ENCODE data around the gene PCED1A. TPM values are rescaled to one million over a fixed set of nuclear protein-coding genes. Genes with fewer than 3 reads are reported as not detected.
A peak's percentile ranks its signal among the peaks of the same experiment; 100 is the strongest.

Gene PCED1A
- total and polyA plus RNA-seq, 2 of the 13 experiments (the other 11 are each of a cell fraction or from before 2014, with no cell fraction given) = 40.1 to 84.2 TPM

DNA sequence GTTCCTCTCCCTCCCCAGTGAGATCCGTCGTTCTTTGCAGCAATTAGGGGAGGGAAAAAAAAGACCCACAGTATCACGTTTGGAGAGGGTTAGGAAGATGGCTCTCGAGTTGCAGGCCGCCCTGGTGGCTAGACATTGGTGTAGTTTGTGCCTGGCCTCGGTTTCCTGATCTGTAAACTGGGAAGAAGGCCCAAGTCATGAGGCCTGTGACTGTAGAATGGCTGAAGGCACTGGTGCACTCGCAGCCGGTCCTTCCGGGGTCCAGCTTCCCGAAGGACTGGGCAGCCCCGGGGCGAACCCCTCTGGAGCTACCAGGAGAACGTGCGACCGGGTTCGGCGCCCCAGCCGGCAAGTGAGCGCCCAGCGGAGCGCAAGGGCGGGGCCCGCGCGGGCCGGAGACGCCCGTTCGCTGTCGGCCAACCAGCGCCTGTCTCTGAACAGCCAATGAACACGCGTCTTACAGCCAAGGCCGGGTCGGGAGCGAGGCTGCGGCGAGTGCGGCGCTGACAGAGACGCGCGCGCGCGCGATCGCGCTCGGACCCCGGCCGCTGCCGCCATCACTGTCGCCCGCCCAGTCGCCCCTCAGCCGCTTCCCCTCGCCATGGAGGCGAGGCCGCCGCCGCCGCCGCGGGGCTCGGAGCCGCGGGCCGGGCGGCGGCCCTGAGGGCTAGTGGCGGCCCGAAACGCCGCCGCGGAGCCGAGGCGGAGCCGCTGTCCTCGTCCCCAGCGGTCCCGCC is 32.7 kb upstream of the PCED1A start, which contains the start of gene PTPRA (continued):
- TF ChIP-seq, protein P1, sequence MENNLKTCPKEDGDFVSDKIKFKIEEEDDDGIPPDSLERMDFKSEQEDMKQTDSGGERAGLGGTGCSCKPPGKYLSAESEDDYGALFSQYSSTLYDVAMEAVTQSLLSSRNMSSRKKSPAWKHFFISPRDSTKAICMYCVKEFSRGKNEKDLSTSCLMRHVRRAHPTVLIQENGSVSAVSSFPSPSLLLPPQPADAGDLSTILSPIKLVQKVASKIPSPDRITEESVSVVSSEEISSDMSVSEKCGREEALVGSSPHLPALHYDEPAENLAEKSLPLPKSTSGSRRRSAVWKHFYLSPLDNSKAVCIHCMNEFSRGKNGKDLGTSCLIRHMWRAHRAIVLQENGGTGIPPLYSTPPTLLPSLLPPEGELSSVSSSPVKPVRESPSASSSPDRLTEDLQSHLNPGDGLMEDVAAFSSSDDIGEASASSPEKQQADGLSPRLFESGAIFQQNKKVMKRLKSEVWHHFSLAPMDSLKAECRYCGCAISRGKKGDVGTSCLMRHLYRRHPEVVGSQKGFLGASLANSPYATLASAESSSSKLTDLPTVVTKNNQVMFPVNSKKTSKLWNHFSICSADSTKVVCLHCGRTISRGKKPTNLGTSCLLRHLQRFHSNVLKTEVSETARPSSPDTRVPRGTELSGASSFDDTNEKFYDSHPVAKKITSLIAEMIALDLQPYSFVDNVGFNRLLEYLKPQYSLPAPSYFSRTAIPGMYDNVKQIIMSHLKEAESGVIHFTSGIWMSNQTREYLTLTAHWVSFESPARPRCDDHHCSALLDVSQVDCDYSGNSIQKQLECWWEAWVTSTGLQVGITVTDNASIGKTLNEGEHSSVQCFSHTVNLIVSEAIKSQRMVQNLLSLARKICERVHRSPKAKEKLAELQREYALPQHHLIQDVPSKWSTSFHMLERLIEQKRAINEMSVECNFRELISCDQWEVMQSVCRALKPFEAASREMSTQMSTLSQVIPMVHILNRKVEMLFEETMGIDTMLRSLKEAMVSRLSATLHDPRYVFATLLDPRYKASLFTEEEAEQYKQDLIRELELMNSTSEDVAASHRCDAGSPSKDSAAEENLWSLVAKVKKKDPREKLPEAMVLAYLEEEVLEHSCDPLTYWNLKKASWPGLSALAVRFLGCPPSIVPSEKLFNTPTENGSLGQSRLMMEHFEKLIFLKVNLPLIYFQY (CRISPR knock-in tag; IDR thresholded peaks at IDR 0.05; ENCODE audit: borderline replicate concordance) = no peak; the same call in none of the 2 replicates
- TF ChIP-seq ZKSCAN5 (CRISPR knock-in tag; IDR thresholded peaks at IDR 0.05) (no peak), ZBTB21 (CRISPR knock-in tag; IDR thresholded peaks at IDR 0.05) (peak; percentile 42; the same call in 1 of the 2 replicates), REL (CRISPR knock-in tag; conservative IDR thresholded peaks at IDR 0.05) (peak; percentile 46; the same call in 1 of the 2 replicates), TCF7L2 (IDR thresholded peaks at IDR 0.05; ENCODE audit: low read depth, low read length) (no peak), ZNF615 (CRISPR knock-in tag; IDR thresholded peaks at IDR 0.05; ENCODE audit: borderline replicate concordance) (0 out of 2 replicates have a peak, but pooled peaks have one; percentile 75), CSRNP2 (CRISPR knock-in tag; conservative IDR thresholded peaks at IDR 0.05; ENCODE audit: low read depth) (no peak), MATR3 (CRISPR knock-in tag; IDR thresholded peaks at IDR 0.05) (no peak), ZNF569 (CRISPR knock-in tag; IDR thresholded peaks at IDR 0.05; ENCODE audit: borderline replicate concordance) (no peak), CHD2 (IDR thresholded peaks at IDR 0.05; ENCODE audit: low read depth, low read length) (no peak), SIN3A (IDR thresholded peaks at IDR 0.05; ENCODE audit: borderline replicate concordance, low read depth, low read length) (peak; percentile 71; the same call in 1 of the 2 replicates), ZNF501 (CRISPR knock-in tag; IDR thresholded peaks at IDR 0.05) (peak; percentile 72; the same call in 1 of the 2 replicates), NCOA5 (CRISPR knock-in tag; IDR thresholded peaks at IDR 0.05) (no peak), MZF1 (CRISPR knock-in tag; IDR thresholded peaks at IDR 0.05; ENCODE audit: borderline replicate concordance) (no peak), MXD3 (CRISPR knock-in tag; IDR thresholded peaks at IDR 0.05) (no peak; the same call in 1 of the 2 replicates), THYN1 (CRISPR knock-in tag; IDR thresholded peaks at IDR 0.05; ENCODE audit: borderline replicate concordance, low read depth) (peak; percentile 93; the same call in 1 of the 2 replicates), ZFP82 (CRISPR knock-in tag; IDR thresholded peaks at IDR 0.05; ENCODE audit: borderline replicate concordance) (peak; percentile 97; the same call in 1 of the 2 replicates), ZNF512 (CRISPR knock-in tag; IDR thresholded peaks at IDR 0.05) (peak; percentile 57; the same call in 1 of the 2 replicates)
- TF ChIP-seq, protein P2, sequence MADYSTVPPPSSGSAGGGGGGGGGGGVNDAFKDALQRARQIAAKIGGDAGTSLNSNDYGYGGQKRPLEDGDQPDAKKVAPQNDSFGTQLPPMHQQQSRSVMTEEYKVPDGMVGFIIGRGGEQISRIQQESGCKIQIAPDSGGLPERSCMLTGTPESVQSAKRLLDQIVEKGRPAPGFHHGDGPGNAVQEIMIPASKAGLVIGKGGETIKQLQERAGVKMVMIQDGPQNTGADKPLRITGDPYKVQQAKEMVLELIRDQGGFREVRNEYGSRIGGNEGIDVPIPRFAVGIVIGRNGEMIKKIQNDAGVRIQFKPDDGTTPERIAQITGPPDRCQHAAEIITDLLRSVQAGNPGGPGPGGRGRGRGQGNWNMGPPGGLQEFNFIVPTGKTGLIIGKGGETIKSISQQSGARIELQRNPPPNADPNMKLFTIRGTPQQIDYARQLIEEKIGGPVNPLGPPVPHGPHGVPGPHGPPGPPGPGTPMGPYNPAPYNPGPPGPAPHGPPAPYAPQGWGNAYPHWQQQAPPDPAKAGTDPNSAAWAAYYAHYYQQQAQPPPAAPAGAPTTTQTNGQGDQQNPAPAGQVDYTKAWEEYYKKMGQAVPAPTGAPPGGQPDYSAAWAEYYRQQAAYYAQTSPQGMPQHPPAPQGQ (CRISPR knock-in tag; IDR thresholded peaks at IDR 0.05; ENCODE audit: borderline replicate concordance) = peak; percentile 97; the same call in 1 of the 2 replicates

All from HepG2 (cell line).